Adrenal gland (tissue), 5 donors: ENCODE results near the gene SERPINA4.

Experiments
- POLR2A ChIP-seq, 2 donors: fragments of 450-650 bp; IDR thresholded peaks; one replicate each; pipeline ENCODE4 v1.6.1; 2017; ENCODE audit warnings: antibody characterized with exemption in 2 of 2, mild to moderate bottlenecking in 2 of 2, moderate library complexity in 1 of 2
- TF ChIP-seq, protein P1 (sequence below), 6 experiments: fragments of 450-650 bp in 4 of 6; fragments of 200-600 bp in 2 of 6; sonication (generic) in 1 of 6; IDR thresholded peaks; 1 replicate in 5 of 6; 2 replicates in 1 of 6; pipeline versions ENCODE4 v1.5.1 to v1.8.0; 2016 to 2021; ENCODE audit warnings: antibody characterized with exemption in 6 of 6, mild to moderate bottlenecking in 2 of 6, moderate library complexity in 1 of 6
- donor health status: DM: no; HTN: no; CAD: no.

- TF ChIP-seq, protein P1, sequence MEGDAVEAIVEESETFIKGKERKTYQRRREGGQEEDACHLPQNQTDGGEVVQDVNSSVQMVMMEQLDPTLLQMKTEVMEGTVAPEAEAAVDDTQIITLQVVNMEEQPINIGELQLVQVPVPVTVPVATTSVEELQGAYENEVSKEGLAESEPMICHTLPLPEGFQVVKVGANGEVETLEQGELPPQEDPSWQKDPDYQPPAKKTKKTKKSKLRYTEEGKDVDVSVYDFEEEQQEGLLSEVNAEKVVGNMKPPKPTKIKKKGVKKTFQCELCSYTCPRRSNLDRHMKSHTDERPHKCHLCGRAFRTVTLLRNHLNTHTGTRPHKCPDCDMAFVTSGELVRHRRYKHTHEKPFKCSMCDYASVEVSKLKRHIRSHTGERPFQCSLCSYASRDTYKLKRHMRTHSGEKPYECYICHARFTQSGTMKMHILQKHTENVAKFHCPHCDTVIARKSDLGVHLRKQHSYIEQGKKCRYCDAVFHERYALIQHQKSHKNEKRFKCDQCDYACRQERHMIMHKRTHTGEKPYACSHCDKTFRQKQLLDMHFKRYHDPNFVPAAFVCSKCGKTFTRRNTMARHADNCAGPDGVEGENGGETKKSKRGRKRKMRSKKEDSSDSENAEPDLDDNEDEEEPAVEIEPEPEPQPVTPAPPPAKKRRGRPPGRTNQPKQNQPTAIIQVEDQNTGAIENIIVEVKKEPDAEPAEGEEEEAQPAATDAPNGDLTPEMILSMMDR (IDR thresholded peaks at IDR 0.05), result peak in 1 of 6 experiments; percentile 2
- TF ChIP-seq POLR2A (IDR thresholded peaks at IDR 0.05), result no peak
Observed at GRCh38 chr14:94599656-94600004, 38.4 kb downstream of the SERPINA4 start.
